ENCODE results near the gene WDFY4. TPM values are rescaled to one million over a fixed set of nuclear protein-coding genes. Genes with fewer than 3 reads are reported as not detected.

The WDFY4 gene
- total RNA-seq, 1 donor from 2014 or later: 4.3 TPM

DNA sequence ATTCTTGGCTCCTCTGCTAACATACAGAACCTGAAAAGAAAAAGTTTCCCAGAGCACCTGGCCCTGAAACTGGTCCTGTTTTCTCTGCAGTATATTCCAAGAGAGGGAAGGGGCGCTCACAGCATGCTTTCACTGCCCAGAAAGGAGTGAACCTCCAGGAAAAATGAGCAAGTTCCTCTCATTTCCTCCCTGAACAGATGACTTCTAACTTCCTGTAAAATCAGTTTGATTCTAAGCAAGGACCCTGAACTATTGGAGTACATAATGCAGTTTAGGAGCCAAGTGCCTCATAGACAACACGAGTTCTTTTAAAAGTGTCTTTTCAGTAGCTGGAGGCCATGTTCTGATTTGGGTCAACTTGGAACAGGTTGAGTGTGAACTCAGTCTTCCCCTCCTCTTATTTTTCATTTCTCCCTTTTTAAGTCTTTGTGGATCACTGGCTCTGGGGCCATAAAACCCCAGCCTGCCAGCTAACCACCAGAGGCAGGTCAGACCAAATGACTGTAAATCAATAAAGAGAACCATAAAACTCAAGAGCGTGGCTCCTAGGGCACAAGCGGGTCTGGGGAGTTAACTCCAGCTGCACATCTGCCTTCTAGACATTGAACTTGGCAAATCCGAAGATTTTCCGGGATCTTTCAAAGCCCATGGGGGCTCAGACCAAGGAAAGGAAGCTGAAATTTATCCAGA is 260.9 kb downstream of the WDFY4 start:
- DNase-seq: no peak

DNA sequence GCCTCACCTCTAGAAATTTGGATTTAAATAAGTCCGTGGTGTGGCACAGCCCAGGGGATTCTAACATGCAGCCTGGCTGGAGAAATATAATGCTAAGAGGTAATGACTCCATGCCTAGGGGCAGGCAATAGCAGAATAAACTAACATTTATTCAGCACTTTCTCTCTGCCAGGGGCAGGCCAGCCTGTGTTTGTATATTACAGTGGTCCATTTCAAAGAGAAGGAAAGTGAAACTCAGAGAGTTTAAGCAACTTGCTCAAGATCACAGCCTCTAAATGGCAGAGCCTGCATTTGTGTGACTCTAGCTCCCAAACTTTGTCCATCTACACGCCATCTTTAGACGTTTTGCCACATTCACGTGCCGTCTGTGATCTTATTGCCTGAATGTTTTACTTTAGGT is 261.7 kb downstream of the WDFY4 start:
- no peak for DNase-seq

DNA sequence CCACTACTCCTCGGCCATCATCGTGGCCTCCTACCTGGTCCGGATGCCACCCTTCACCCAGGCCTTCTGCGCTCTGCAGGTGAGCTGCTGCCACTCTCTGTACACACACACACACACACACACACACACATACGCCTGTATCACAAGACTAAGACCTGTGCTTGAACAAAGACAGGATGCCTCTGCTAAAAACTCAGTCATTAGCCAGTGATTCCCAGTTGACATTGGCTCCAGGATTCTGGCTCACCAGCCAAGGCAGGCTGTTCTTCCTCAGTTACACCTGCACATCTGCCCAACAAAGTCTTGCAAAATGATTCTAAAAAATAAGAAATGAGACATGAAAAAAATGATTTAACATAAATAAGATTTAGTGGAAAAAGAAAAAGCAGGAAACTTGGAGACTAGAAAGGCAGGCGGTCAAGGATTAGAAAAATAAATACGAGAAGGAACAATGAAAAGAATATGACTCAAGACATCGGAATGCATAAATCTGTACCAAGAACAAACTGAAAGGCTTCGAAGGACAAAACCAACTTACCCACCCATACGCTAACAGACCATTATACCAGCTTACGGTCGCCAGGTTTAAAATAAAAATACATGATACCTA is 262.3 kb downstream of the WDFY4 start:
- DNase-seq: no peak

DNA sequence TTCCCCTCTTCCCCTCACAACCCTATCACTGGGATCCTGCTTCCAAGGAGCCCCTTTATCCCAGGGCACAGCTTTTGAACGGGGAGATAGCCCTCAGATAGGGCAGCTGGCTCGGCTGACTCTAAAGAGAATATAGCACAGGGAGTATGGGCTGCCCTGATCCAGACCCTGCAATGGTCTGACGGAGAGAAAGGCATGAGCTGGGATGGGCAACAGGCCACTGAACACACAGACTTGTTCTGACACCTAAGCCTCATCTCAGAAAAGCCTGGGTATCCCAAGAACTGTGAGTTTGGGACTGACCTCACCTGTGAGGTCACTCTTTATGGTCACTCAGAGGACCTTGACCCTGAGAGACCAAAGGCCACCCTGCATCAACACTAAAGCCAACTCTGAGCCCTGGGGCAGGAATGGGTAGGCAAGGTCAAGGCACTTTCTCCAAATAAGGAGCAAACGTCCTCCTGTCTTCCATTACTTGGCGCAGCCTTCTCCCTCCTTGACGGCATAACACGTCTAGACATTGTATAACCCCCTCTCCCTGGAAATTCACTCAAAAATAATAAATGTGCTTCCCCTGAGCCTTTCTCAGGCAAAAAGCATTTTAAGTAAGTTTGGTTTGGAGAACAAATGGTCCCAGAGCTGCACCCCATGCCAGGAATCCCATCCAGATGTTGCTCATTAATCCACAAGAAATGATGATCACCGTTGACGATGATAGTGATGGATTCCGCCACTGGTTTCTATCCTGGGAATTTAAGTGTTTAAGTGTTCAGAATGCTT is 263.2 kb downstream of the WDFY4 start:
- peak; percentile 70 for DNase-seq

DNA sequence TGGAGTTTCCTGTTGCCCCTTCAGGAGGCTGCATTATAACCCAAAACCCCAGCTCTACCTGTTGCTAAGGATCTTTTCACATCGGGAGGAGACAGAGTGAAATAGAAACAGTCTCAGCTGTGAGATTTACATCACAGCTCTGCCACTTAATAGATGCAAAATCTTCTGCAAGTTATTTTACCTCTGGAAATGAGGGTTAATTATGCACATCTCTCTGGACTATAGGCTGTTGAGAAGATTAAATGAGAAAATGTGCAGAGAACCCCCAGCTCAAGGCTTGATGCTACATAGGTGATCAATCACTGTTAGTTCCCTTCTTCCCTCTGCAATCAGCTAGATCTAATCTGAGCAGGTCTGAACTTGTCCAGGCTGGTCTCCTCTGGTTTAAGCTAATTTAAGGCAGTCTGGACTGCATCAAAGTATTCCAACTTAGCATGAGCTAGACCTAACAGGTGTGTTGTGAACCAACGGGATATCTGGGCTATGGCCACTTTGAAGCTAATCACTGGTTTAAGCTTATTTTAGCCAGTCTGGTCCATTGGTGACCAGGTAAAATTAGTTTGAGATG is 263.9 kb downstream of the WDFY4 start:
- no peak for DNase-seq

DNA sequence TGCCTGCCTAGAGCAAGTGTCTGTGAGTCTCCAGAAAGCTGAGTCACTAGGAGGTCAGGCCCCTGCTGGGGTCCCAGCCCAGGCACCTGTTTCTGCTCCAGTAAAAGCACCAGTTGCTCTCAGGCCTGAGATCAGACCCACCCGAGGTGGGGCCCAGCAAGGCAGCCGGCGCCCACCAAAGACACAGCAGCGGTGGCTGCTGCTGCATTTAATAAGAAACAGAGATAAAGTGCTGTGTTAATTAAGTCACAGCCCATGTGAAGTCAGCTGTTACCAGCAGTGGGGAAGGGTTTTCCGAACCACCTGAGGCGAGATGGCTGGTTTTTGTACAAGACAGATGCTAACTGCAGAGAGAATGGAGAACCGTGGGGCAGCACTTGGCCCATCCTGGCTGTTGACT is 267.0 kb downstream of the WDFY4 start:
- no peak for DNase-seq

DNA sequence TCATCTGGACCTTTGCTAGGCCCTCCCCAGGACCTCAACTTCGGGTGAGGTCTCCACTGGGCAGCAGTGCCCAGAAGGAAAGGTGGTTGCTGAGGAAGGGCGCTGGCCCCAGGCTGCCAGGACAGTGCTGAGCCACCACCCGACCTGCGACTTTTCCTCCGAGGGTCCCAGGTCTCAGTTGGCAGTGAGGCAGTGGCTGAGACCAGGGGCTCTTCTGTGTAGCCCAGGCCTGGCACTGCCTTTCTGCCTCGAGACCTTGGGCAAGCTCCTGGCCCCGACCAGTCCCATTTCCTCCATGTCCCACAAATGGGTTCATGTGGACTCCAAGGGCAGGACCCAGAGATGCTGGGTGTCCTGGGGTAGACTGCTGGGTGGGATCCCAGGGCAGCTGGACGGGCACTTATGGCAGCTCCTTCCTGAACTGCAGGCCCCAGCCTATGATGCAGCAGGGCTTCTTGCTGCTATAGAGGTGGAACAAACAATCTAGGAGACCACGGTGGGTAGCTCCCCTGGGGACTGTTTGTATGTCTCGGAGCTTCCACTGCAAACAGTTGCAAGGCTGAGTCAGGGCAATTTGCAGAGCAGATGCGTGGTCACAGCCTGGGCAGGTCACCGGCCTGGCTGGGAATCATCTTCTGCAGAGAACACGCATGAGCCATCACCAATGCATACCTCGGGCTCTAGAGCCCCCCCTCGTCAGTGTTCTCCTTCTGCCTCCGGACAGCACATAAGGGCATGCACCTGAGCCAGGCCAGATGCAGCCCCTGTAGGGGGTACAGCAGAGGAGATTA is 272.9 kb downstream of the WDFY4 start:
- no peak for DNase-seq

DNA sequence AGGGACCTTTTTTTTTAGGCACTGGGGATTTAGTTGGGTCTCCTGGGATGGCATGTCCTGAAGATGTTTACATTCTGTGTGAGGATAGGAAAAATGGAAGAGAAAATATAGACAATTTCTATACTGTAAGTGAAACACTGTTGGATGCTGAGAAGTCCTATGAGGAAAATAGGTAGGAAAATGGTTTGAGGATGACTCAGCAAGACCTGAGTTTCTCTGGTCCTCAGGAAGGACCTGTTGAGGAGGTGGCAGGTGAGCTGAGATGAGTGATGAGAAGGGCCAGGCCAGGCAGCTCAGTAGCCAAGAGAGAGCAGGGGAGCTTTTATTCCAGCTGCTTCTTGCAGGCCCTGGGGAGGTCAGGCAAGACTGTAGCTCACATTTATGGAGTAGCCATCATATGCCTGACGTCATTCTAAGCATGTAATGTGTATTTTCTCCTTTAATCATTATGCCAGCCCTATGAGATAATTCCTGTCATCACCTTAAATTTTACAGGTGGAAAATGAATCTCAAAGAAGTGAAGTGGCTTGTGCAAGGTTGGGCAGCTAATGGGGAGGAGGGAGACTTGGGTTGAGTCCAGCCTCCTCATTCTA is 274.0 kb downstream of the WDFY4 start:
- DNase-seq: no peak

DNA sequence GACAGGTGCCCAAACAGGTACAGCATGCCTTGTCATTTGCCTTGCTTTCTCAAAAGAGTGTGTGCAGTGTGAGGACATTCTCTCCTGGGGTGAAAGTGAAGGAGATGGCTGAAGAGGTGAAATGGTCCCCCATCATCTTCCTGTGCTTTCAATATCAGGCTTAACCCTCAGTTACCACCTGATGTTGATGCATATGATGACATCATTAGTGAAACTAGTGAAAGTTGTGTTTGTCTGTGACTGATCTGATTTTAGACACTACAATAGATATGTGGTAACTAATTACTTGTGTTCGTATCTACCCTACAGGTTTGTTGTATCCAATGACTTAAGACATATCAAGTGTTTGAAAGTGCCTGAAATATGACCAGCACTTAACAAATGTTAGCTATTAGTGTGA is 279.4 kb downstream of the WDFY4 start:
- DNase-seq: no peak

DNA sequence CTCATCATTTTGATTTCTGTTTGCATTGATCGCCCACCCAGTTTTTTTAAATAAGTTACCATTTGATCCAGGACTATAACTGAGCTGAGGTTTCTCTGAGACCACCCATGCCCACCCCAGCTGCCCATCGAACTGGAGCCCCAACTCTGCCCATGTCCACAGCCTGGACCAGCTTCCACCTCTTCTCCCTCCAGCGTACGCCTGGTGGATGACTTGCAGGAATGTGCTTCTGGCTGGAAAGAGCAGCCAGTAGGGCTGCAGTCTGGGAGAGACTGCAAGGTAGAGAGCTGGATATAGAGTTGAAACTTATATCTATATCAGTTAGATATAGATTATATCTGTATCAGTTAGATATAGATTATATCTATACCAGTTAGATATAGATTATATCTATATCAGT is 280.8 kb downstream of the WDFY4 start:
- DNase-seq: no peak

DNA sequence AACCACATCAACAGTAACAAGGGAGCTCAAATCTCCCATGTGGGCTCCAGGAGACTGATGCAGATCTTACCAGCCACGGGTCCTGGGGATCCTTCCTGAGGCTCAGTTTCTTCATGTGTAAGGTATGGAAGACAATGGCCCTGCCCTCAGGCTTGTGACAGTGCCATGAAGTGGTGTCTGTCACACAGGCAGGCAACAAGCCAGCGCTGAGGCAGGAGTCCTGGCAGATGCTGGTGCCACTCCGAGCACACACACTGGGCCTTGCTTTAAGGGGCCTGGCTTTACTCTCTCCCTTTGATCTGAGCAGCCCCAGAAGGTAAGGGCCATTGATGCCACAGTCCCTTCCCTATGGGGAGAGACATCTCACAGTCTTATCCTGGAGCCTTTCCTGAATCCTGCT is 283.4 kb downstream of the WDFY4 start:
- DNase-seq: no peak

DNA sequence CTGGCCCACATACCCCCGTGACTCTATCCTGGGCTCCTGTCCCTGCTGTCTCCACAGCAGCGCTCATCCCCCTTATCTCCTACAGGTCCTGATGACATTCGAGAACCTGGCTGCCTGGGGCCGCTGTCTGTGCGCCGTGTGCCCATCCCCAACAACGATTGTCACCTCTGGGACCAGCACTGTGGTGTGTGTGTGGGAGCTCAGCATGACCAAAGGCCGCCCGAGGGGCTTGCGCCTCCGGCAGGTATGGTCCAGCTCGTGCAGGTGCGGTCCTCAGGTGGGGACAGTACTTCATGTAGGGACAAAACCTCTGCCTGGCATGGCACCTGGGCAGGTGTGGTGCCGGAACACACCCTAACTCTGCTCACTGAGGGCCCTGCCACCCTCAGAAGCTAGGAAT is 285.4 kb downstream of the WDFY4 start:
- no peak for DNase-seq

DNA sequence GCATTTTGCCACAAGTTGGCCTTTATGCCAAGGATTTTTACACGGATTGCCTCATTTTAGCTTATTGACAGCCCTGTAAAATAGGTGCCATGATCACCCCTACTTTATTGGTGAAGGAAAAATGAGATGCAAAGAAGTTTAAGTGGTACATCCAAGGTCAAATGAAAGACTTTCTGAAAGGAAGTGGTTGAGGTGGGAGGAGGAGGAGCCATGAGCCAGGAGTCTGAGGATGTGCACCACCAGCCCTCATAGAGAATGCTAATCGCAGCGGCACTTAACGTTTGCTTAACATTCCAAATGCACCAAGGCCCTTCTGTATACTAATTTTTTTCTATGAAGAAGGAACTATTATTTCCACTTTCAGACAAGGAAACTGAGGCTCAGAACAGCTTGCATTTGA is 286.0 kb downstream of the WDFY4 start:
- DNase-seq: no peak

DNA sequence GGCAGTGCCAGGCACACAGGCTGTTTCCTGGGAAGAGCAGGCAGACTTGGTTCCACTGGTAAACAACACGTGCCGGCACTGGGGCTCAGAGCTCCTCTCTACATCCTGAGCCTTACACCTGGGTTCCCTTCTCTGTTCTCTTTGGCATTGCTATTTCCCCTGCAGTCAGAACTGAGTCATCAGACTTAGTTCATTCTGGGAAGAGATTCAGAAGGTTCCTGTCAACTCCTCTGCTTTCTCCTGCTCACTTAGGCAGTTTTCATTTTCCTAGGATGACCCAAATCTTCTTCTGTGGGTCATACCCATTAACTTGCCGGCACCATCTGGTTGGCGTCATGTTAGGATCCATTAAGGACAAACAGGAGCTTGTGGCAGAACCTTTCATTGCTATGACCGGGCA is 288.4 kb downstream of the WDFY4 start:
- no peak for DNase-seq

DNA sequence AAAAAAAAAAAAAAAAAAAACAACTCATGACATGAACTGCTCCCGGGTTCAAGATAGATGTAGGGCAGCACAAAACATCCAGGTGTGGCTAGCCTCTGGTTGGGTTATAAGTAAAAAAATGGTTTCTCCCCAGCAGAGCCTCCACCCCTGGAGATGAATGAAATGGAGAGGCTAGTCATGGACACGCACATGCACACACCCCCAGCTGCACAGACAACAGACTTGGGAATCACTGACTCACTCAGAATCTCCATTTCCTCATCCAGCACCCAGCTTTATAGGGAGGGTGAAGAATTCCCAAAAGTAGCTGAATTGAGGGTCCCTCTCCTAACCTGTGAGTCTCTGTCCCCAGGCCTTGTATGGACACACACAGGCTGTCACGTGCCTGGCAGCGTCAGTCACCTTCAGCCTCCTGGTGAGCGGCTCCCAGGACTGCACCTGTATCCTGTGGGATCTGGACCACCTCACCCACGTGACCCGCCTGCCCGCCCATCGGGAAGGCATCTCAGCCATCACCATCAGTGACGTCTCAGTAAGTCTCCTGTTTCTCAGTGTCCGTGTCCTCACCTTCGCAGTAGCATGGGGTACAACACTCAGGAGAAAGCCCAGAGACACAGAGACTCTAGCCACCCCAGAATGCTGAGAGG is 290.0 kb downstream of the WDFY4 start:
- no peak for DNase-seq

DNA sequence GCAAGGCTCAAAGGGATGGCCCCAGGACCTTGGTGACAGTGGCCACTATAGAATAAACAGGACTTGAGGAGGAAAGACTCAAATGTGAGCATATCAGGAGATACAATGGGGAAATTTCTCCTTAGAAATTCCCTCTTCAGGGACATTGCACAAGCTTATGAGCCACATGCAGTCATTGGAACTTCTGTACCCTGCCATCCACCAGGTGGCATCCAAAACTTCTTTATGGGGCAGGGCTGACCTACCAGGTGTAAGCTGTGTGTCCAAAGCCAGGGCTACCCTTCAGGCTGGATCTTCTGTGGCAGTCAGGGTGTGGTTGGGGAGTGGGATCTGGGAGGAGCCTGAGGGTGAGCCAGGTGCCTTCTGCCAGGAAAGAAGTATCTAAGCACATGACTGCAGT is 291.5 kb downstream of the WDFY4 start:
- no peak for DNase-seq

DNA sequence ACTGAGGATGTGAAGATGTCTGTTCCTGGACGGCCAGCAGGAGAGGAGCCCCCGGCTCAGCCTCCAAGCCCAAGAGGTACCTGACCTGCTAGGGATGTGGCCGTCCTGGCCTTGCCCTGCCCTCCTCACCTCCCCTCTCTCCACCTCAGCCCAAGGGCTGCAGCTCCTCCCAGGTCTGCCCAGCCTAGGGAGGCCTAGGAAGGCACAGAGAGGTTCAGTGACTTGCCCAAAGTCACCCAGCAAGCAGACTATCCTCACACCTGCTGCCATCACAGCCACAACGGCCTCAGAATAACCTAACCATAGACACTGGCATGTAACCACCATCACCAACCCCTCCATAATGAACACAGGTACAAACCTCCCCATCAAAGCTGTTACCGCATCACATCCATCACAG is 293.6 kb downstream of the WDFY4 start:
- no peak for DNase-seq

DNA sequence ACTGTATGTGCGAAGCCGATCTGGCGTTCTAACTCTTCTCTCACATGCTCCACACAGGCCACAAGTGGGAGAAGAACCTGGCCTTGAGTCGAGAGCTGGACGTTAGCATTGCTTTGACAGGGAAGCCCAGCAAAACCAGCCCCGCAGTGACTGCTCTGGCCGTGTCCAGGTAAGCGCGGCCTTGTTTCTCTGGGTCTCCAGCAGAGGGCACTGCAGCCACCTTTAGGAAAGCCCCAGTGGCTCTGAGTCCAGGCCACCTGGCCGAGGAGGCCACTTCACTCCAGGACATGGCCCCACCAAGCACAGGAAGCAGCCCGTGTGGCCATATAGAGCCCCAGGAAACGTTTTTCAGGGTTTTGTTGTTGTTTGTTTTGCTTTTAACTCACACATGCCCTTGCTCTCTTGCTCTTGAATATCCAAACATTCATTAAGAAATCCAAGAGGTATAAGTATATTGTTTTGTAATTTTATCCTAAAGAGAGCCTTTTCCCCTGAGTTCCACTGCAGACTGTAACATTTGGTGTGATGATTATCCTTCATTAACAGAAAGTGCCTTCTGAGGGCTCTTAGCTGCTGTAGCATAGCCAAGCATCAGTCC is 296.7 kb downstream of the WDFY4 start:
- DNase-seq: no peak

DNA sequence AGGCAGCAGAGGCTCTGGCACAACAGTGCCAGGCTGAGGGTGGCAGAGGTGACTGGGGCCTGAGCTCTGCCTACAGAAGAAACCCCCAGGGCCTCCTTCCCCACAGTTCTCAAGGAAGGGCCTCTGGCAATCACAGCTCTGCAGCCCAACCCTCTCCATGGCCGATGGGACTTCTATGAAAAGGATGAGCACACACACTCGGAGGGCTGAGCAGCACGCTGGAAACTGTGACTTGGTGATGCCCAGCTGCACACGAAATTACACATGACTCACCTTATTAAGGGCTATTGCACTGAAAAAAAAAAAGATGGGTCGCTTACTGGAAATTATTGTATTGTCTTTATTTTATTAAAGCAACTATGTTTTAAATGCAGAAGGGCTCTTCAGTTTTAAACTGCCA is 297.9 kb downstream of the WDFY4 start:
- no peak for DNase-seq

DNA sequence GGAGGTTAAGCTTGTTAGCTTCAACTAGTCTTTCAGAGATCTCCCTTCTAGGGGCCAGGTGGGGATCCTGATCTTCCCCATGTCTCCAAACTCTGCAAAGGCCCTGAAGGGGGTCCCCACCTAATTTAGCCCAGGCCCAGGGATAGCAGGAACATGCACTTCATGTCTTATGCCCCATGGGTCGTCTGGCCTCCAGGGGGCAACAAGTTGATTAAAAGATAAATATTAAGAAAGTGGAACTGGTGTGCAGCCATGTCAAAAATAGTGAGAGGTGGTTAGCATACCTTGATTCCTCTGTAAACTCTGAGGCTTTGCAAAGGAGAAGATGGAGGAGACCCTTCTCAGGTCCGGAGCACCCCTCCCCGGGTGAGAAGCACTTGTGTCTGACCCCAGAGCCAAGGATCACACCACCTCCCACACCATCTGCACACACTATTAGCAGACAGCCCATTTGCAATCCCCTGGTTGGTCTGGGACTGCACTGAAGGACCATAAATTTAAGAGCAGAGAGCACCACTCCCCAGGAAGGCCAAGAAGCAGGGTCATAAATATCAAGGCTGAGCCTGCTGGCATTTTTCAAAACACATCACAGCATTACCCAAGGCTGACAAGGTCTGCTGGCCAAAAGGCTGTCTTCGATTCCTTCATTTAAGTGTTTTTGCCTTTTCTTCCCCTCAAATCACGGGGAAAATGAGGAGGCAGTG is 299.1 kb downstream of the WDFY4 start:
- DNase-seq: no peak
